ENCODE measurements around the gene APPBP2. TPM values are rescaled to one million over a fixed set of nuclear protein-coding genes. Genes with fewer than 3 reads are reported as not detected.
A peak's percentile ranks its signal among the peaks of the same experiment; 100 is the strongest.
"Not testable (repeated sequence)": the region's sequence is repeated elsewhere in the genome, so short reads cannot be mapped to it uniquely, and the experiment has no call there.

Gene APPBP2
- total RNA-seq, 1 experiment from 2014 or later, result 21.5 TPM

DNA sequence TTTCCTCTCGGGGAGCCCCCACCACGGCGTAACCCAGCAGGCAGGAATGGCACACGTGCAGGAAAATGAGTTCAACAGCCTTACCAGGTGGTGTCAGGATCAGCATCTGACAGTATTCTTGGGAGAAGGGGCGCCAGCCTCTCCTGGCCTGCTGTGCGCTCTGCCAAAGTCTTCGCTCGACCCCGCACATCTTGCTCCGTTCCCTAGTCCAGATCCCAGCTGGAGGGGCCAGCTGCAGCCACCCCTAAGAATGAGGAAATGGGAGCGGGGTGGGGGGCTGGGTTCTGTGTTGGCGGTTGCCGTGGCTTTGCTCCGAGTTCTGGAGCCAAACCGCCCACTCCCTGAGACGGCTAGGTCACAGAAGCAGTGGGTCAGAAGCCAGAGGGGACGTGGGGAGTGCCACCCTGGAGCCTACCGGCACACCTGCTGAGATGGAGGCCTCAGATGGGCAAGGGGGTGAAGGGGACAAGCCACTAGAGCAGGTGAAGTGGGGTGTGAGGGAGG, 103.8 kb downstream of the APPBP2 start, which contains the start of gene CHCT1:
Gene CHCT1 (plus strand): TSS at position 328 of the 504 bp plus-strand sequence. CDS start 104 bp downstream, at position 432.
- Histone ChIP-seq H3K4me3 (ENCODE audit: low read length) (peak within 1 kb of the TSS; percentile 71), H3K79me2 (ENCODE audit: low read length) (no peaks in the 10 kb centered on the region), H3K9ac (ENCODE audit: low read length) (peak within 1 kb of the TSS; percentile 75), H4K20me1 (ENCODE audit: insufficient read depth, low read depth, low read length) (no peaks in the 10 kb centered on the region), H3K4me1 (ENCODE audit: low read length) (peaks cover 10% of the 10 kb centered on the region), H3K9me3 (ENCODE audit: low read length) (no peaks in the 10 kb centered on the region), H3K27me3 (ENCODE audit: low read length) (no peaks in the 10 kb centered on the region), H3K9me2 (replicated peaks; ENCODE audit: insufficient read depth, low read length) (no peaks in the 10 kb centered on the region), H3K27ac (ENCODE audit: low read length) (no peak within 1 kb of the TSS), H3K36me3 (ENCODE audit: insufficient read depth, low read length) (no peaks in the 10 kb centered on the region), H3K4me2 (ENCODE audit: low read depth, low read length, poor library complexity, severe bottlenecking) (peak within 1 kb of the TSS; percentile 82), H2AFZ (ENCODE audit: low read length) (peak within 1 kb of the TSS; percentile 97)
- no peak for DNase-seq

DNA sequence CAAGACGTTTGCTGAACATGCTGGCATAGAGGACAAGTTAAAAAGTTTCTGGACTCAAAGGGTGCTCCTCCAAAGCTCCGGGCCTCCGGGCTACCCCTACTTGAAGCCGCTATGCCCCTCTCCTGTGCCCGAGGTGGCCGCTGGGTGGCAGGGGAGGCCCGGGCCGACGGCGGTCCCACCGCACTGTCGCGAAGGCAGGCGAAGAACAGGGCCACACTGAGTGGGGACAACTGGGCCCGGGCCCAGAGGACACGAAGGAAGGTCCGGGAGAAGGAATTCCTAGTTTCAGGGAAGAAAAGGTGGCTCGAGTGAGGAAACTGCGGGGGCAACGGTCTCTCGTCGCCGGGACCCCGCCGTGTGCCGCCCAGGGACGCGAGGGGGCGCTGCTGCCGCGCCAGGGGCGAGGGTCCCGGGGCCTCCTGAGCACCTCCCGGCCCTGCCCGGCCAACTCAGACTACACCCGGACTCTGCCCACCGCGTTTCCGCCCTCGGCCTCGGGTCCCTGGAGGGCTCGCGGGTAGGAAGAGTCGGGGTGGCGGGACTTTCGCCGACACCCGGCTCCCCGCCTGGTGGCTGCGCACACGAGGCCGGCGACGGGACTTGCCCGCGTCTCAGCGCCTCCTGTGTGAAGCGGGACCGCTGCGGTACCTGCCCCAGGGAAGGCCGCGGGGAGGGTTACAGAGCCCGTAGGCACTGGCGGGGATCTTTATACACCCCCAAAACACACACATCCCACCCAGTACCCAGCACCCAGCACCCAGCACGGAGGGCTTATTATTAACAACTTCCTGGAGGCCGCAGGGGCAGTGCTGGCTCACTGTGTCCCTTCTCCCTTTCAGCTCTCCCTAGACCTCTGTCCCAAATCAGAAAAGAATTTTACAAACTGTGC, 104.5 kb downstream of the APPBP2 start:
- peak overlapping the region; percentile 97 for H2AFZ ChIP-seq (ENCODE audit: low read length)
- peak overlapping the region; percentile 82 for H3K4me2 ChIP-seq (ENCODE audit: low read depth, low read length, poor library complexity, severe bottlenecking)
- H3K9me3 ChIP-seq (ENCODE audit: low read length), result no peaks in the 10 kb centered on the region
- peak overlapping the region; percentile 75 for H3K9ac ChIP-seq (ENCODE audit: low read length)
- no peaks in the 10 kb centered on the region for H3K79me2 ChIP-seq (ENCODE audit: low read length)
- no peaks in the 10 kb centered on the region for H3K27me3 ChIP-seq (ENCODE audit: low read length)
- no peaks in the 10 kb centered on the region for H3K36me3 ChIP-seq (ENCODE audit: insufficient read depth, low read length)
- H3K4me1 ChIP-seq (ENCODE audit: low read length), result peaks cover 10% of the 10 kb centered on the region
- H3K27ac ChIP-seq (ENCODE audit: low read length), result no peak overlapping the region
- H3K4me3 ChIP-seq (ENCODE audit: low read length), result peak overlapping the region; percentile 71
- peak; percentile 90 for DNase-seq
- H4K20me1 ChIP-seq (ENCODE audit: insufficient read depth, low read depth, low read length), result no peaks in the 10 kb centered on the region
- H3K9me2 ChIP-seq (replicated peaks; ENCODE audit: insufficient read depth, low read length), result no peaks in the 10 kb centered on the region

DNA sequence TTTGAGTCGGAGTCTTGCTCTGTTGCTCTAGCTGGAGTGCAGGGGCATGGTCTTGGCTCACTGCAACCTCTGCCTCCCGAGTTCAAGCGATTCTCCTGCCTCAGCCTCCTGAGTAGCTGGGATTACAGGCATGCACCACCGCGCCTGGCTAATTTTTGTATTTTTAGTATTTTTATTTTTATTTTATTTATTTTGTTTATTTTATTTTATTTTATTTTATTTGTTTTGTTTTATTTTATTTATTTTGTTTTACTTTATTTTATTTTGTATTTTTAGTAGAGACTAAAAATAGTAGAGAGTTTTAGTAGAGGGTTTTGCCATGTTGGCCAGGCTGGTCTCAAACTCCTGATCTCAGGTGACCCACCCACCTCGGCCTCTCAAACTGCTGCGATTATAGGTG, 106.2 kb downstream of the APPBP2 start:
- H3K27me3 ChIP-seq (ENCODE audit: low read length); DNase-seq; H3K79me2 ChIP-seq (ENCODE audit: low read length): not testable (repeated sequence)

DNA sequence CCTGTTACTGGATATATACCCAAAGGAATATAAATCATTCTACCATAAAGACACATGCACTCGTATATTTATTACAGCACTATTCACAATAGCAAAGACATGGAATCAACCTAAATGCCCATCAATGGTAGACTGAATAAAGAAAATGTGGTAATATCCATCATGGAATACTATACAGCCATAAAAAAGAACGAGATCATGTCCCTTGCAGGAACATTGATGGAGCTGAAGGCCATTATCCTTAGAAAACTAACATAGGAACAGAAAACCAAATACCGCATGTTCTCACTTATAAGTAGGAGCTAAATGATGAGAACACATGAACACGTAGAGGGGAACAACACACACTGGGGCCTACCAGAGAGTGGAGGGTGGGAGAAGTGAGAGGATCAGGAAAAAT, 107.0 kb downstream of the APPBP2 start:
- not testable (repeated sequence) for H3K27ac ChIP-seq (ENCODE audit: low read length); H3K9ac ChIP-seq (ENCODE audit: low read length); H3K4me2 ChIP-seq (ENCODE audit: low read depth, low read length, poor library complexity, severe bottlenecking); DNase-seq; H3K36me3 ChIP-seq (ENCODE audit: insufficient read depth, low read length); H3K27me3 ChIP-seq (ENCODE audit: low read length); H2AFZ ChIP-seq (ENCODE audit: low read length); H3K79me2 ChIP-seq (ENCODE audit: low read length); H4K20me1 ChIP-seq (ENCODE audit: insufficient read depth, low read depth, low read length); H3K4me1 ChIP-seq (ENCODE audit: low read length); H3K4me3 ChIP-seq (ENCODE audit: low read length); H3K9me2 ChIP-seq (replicated peaks; ENCODE audit: insufficient read depth, low read length); H3K9me3 ChIP-seq (ENCODE audit: low read length)

More for the DNA sequence above, 106.2 kb downstream of the APPBP2 start:
- H3K36me3 ChIP-seq (ENCODE audit: insufficient read depth, low read length); H3K4me1 ChIP-seq (ENCODE audit: low read length); H4K20me1 ChIP-seq (ENCODE audit: insufficient read depth, low read depth, low read length); H3K9me2 ChIP-seq (replicated peaks; ENCODE audit: insufficient read depth, low read length); H3K27ac ChIP-seq (ENCODE audit: low read length); H2AFZ ChIP-seq (ENCODE audit: low read length); H3K9me3 ChIP-seq (ENCODE audit: low read length); H3K4me3 ChIP-seq (ENCODE audit: low read length); H3K9ac ChIP-seq (ENCODE audit: low read length); H3K4me2 ChIP-seq (ENCODE audit: low read depth, low read length, poor library complexity, severe bottlenecking): not testable (repeated sequence)

DNA sequence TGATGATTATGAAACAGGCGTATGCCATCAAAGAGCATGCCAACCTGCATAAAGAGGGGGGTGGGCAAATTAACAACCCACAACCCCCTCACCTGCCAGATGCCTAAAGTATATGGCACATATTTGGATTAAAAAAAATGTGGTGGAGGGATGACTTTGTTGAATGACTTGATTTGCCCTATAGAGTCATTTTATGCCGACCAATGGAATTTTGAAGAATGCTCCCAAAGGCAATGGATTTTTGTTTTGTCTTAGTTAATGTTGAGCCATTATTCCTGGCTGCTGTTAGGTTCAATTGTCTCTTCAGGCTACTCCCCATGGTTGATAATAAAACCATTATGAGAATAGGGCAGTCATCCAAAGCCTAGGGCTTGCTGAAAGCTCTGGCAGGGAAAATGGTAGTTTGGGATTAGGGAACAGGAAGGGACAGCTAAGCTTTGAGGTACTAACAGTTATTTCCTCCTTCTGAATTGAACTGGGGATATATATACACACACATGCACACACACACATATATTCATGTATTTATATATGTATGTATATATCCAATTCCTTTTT, 109.6 kb downstream of the APPBP2 start:
- Histone ChIP-seq H3K79me2 (ENCODE audit: low read length) (no peaks in the 10 kb centered on the region), H3K9me2 (replicated peaks; ENCODE audit: insufficient read depth, low read length) (no peaks in the 10 kb centered on the region), H3K27me3 (ENCODE audit: low read length) (no peaks in the 10 kb centered on the region), H3K4me1 (ENCODE audit: low read length) (peaks cover 4% of the 10 kb centered on the region), H3K4me3 (ENCODE audit: low read length) (no peak overlapping the region), H4K20me1 (ENCODE audit: insufficient read depth, low read depth, low read length) (no peaks in the 10 kb centered on the region), H3K9me3 (ENCODE audit: low read length) (no peaks in the 10 kb centered on the region), H3K4me2 (ENCODE audit: low read depth, low read length, poor library complexity, severe bottlenecking) (no peak overlapping the region), H3K9ac (ENCODE audit: low read length) (no peak overlapping the region), H2AFZ (ENCODE audit: low read length) (no peak overlapping the region), H3K27ac (ENCODE audit: low read length) (no peak overlapping the region), H3K36me3 (ENCODE audit: insufficient read depth, low read length) (no peaks in the 10 kb centered on the region)
- DNase-seq, result no peak

DNA sequence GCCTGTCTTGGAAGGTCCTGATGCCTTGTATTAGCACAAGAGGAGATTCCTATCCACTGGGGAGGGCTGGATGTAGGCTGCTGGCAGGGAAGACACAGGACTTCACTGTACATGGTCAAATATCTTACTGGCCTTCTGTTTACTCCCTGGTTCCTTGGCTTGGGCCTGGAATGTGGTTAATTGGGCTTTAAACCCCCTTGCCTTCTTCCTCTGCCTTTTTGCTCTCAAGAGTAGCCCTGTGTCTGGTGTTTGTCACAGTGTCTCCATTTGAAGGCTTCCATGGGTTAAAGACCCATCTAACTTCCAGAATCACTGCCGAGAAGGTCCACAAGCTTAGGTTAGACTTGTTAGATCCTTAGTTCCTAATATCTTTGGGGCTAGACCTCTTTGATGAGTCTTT, 110.9 kb downstream of the APPBP2 start:
- H3K4me2 ChIP-seq (ENCODE audit: low read depth, low read length, poor library complexity, severe bottlenecking), result no peak overlapping the region
- no peaks in the 10 kb centered on the region for H3K27me3 ChIP-seq (ENCODE audit: low read length)
- H3K9me3 ChIP-seq (ENCODE audit: low read length), result no peaks in the 10 kb centered on the region
- no peaks in the 10 kb centered on the region for H3K79me2 ChIP-seq (ENCODE audit: low read length)
- H4K20me1 ChIP-seq (ENCODE audit: insufficient read depth, low read depth, low read length), result no peaks in the 10 kb centered on the region
- H3K9ac ChIP-seq (ENCODE audit: low read length), result no peak overlapping the region
- H3K9me2 ChIP-seq (replicated peaks; ENCODE audit: insufficient read depth, low read length), result no peaks in the 10 kb centered on the region
- no peak overlapping the region for H2AFZ ChIP-seq (ENCODE audit: low read length)
- no peak overlapping the region for H3K4me3 ChIP-seq (ENCODE audit: low read length)
- no peaks in the 10 kb centered on the region for H3K4me1 ChIP-seq (ENCODE audit: low read length)
- no peaks in the 10 kb centered on the region for H3K36me3 ChIP-seq (ENCODE audit: insufficient read depth, low read length)
- DNase-seq, result no peak
- H3K27ac ChIP-seq (ENCODE audit: low read length), result no peak overlapping the region

DNA sequence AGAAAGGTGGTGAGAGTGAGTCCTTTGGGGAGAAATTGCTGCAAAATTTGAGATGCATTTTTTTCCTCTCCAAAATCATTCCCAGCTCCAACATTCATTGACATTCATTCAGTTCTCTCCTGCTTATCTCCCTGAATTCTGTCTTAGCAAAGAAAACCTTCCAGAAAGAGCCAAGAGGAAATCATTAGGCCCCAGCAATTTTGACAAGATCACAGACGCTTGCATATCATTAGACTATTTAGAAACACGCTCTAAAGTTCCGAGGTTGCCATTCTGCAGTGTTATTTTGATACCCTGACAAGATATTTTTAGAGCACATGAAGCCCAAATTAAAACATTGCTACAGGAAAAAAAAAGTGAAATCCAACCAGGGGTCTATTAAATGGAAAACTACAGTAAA, 113.3 kb downstream of the APPBP2 start:
- Histone ChIP-seq H3K9me3 (ENCODE audit: low read length) (no peaks in the 10 kb centered on the region), H3K4me1 (ENCODE audit: low read length) (no peaks in the 10 kb centered on the region), H3K27ac (ENCODE audit: low read length) (no peak overlapping the region), H4K20me1 (ENCODE audit: insufficient read depth, low read depth, low read length) (no peaks in the 10 kb centered on the region), H3K9ac (ENCODE audit: low read length) (no peak overlapping the region), H3K9me2 (replicated peaks; ENCODE audit: insufficient read depth, low read length) (no peaks in the 10 kb centered on the region), H2AFZ (ENCODE audit: low read length) (no peak overlapping the region), H3K4me3 (ENCODE audit: low read length) (no peak overlapping the region), H3K4me2 (ENCODE audit: low read depth, low read length, poor library complexity, severe bottlenecking) (no peak overlapping the region), H3K36me3 (ENCODE audit: insufficient read depth, low read length) (no peaks in the 10 kb centered on the region), H3K79me2 (ENCODE audit: low read length) (no peaks in the 10 kb centered on the region), H3K27me3 (ENCODE audit: low read length) (no peaks in the 10 kb centered on the region)
- no peak for DNase-seq

DNA sequence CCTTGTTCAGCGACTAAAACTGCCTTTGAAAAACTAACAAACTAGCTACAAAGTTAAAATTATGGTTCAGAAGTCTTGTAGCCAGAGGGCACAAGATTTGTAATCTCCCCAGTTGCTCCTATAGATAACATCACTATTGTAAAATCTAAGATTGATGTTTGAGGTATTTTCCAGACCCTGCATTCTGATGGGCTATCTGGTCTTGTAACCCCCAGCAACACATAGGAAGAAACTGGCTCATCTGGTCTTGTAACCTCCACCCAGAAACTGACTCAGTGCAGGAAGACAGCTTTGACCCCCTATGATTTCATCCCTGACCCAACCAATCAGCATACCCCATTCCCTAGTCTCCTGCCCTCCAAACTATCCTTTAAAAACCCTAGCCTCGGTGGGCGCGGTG, 116.0 kb downstream of the APPBP2 start:
- Histone ChIP-seq H3K4me1 (ENCODE audit: low read length) (peaks cover 7% of the 10 kb centered on the region), H3K9me2 (replicated peaks; ENCODE audit: insufficient read depth, low read length) (no peaks in the 10 kb centered on the region), H2AFZ (ENCODE audit: low read length) (no peak overlapping the region), H3K9me3 (ENCODE audit: low read length) (no peaks in the 10 kb centered on the region), H3K36me3 (ENCODE audit: insufficient read depth, low read length) (no peaks in the 10 kb centered on the region), H3K9ac (ENCODE audit: low read length) (no peak overlapping the region), H3K27ac (ENCODE audit: low read length) (no peak overlapping the region), H3K79me2 (ENCODE audit: low read length) (no peaks in the 10 kb centered on the region), H3K27me3 (ENCODE audit: low read length) (no peaks in the 10 kb centered on the region), H3K4me2 (ENCODE audit: low read depth, low read length, poor library complexity, severe bottlenecking) (no peak overlapping the region), H4K20me1 (ENCODE audit: insufficient read depth, low read depth, low read length) (no peaks in the 10 kb centered on the region), H3K4me3 (ENCODE audit: low read length) (no peak overlapping the region)
- DNase-seq, result peak; percentile 25

Measured in Karpas-422 (cell line).